Fibroblast of skin of right biceps (primary cell): ENCODE measurements around the gene LIX1L.
A peak's percentile ranks its signal among the peaks of the same experiment; 100 is the strongest.

Experiments used
- DNase-seq: peaks from one replicate; pipeline ENCODE4 v3.0.0-alpha.2; 2013

Gene LIX1L

GRCh38 chr1:145891587-145892485 is 66.0 kb downstream of the LIX1L start:
- peak; percentile 100 for DNase-seq

GRCh38 chr1:145891143-145891542 is 66.7 kb downstream of the LIX1L start:
- peak; percentile 20 for DNase-seq

GRCh38 chr1:145889722-145890121 is 68.1 kb downstream of the LIX1L start:
- no peak for DNase-seq

GRCh38 chr1:145887631-145888030 is 70.2 kb downstream of the LIX1L start:
- no peak for DNase-seq

GRCh38 chr1:145886816-145887215 is 71.0 kb downstream of the LIX1L start:
- no peak for DNase-seq

GRCh38 chr1:145886390-145886789 is 71.4 kb downstream of the LIX1L start:
- no peak for DNase-seq

GRCh38 chr1:145885738-145886287 is 72.0 kb downstream of the LIX1L start, which contains the start of gene ANKRD35:
TSS of gene ANKRD35 (minus strand) at chr1:145885866. CDS start at chr1:145885758, 108 bp downstream.
- peak; percentile 57 for DNase-seq

- peak; percentile 62 for DNase-seq
These were observed 73.1 kb downstream of the LIX1L start for GRCh38 chr1:145884675-145885074.
